Left ventricle myocardium inferior (tissue), 1 donor: ENCODE measurements around the gene MEX3A. TPM values are rescaled to one million over a fixed set of nuclear protein-coding genes. Genes with fewer than 3 reads are reported as not detected.

Experiments used
- DNase-seq: peaks from one replicate; pipeline ENCODE4 v3.0.0-alpha.2; 2020
- H3K27ac ChIP-seq: fragments of 200-600 bp; replicated peaks from 2 replicates; pipeline ENCODE4 v1.8.0; 2021
- H3K27me3 ChIP-seq: fragments of 200-600 bp; 2 replicates; pipeline ENCODE4 v1.8.0; 2021; ENCODE audit warnings: low read depth
- H3K36me3 ChIP-seq: fragments of 200-600 bp; 2 replicates; pipeline ENCODE4 v1.8.0; 2021
- H3K4me1 ChIP-seq: fragments of 200-600 bp; 2 replicates; pipeline ENCODE4 v1.8.0; 2021
- H3K4me3 ChIP-seq: fragments of 200-600 bp; 2 replicates; pipeline ENCODE4 v1.8.0; 2021; ENCODE audit warnings: mild to moderate bottlenecking, moderate library complexity
- H3K9me3 ChIP-seq: fragments of 200-600 bp; replicated peaks from 2 replicates; pipeline ENCODE4 v1.8.0; 2021
- intact Hi-C: fragments of 100-400 bp; cut with micrococcal nuclease; formaldehyde crosslinking; loops from one replicate; pipeline ENCODE4 v1.11.0; 2022
- total RNA-seq: library from RNA; stranded (reverse); fragmentation: NEBNext Ultra II Directional; extraction: Animal tissue kit (Norgen Biotek cat#: 25700); gene quantifications from one replicate; pipeline ENCODE4 v1.2.1, GENCODE V29; 2021
- TF ChIP-seq, protein P1 (sequence below): fragments of 200-600 bp; IDR thresholded peaks from 2 replicates; pipeline ENCODE4 v1.8.0; 2021; ENCODE audit warnings: antibody characterized with exemption, mild to moderate bottlenecking, borderline replicate concordance
- donor health status: DM: no; HTN: yes; CAD: no; lungs with severe emphysema.

MEX3A gene
- total RNA-seq, 1 donor from 2014 or later: 0.16 TPM

DNA sequence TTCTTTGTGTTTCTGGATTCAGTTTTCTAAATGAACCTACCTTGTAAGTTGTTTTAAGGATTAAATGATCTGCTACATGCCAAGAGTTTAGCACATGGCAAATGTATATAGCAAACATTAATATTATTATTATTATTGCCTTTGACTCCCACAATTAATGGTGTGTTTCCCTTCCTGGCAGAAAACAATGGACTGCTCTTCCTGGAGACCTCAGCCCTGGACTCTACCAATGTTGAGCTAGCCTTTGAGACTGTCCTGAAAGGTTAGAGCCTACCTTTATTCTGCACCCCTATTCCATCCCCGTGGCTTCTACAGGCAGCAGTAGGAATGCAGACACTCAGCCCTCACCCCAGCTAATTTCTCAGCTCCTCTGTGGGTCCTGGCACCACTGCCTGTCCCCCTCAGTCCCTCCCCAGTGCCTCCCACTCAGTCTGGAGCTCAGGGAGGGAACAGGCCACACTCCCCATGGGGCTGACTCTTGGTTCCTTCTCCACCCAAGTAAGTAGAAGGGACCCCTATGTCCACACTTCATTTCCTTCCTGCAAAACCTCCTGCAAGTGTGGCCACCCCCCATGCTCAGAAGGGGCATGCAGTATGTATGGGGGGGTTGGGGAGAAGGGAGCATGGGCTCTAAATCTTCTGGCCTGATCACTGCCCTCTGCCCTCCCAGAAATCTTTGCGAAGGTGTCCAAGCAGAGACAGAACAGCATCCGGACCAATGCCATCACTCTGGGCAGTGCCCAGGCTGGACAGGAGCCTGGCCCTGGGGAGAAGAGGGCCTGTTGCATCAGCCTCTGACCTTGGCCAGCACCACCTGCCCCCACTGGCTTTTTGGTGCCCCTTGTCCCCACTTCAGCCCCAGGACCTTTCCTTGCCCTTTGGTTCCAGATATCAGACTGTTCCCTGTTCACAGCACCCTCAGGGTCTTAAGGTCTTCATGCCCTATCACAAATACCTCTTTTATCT is 12.5 kb downstream of the MEX3A start:
- peaks cover 11% of the 10 kb centered on the region for H3K4me1 ChIP-seq

GRCh38 chr1:156067262-156067661 is 15.0 kb downstream of the MEX3A start:
- TF ChIP-seq, protein P1, sequence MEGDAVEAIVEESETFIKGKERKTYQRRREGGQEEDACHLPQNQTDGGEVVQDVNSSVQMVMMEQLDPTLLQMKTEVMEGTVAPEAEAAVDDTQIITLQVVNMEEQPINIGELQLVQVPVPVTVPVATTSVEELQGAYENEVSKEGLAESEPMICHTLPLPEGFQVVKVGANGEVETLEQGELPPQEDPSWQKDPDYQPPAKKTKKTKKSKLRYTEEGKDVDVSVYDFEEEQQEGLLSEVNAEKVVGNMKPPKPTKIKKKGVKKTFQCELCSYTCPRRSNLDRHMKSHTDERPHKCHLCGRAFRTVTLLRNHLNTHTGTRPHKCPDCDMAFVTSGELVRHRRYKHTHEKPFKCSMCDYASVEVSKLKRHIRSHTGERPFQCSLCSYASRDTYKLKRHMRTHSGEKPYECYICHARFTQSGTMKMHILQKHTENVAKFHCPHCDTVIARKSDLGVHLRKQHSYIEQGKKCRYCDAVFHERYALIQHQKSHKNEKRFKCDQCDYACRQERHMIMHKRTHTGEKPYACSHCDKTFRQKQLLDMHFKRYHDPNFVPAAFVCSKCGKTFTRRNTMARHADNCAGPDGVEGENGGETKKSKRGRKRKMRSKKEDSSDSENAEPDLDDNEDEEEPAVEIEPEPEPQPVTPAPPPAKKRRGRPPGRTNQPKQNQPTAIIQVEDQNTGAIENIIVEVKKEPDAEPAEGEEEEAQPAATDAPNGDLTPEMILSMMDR: no peak
- DNase-seq: no peak
- Histone ChIP-seq H3K27ac (no peak overlapping the region), H3K36me3 (no peaks in the 10 kb centered on the region), H3K4me3 (no peak overlapping the region), H3K9me3 (no peaks in the 10 kb centered on the region), H3K27me3 (no peaks in the 10 kb centered on the region), H3K4me1 (peaks cover 7% of the 10 kb centered on the region)
- intact Hi-C loops: no loop called here

More for the DNA sequence above, 12.5 kb downstream of the MEX3A start:
- H3K4me3 ChIP-seq: no peak overlapping the region
- no peaks in the 10 kb centered on the region for H3K36me3 ChIP-seq
- no peak for DNase-seq
- H3K27me3 ChIP-seq: no peaks in the 10 kb centered on the region
- intact Hi-C loops: no loop called here
- no peaks in the 10 kb centered on the region for H3K9me3 ChIP-seq
- no peak overlapping the region for H3K27ac ChIP-seq
- TF ChIP-seq, protein P1: no peak

GRCh38 chr1:156065871-156066270 is 16.4 kb downstream of the MEX3A start:
- peaks cover 7% of the 10 kb centered on the region for H3K4me1 ChIP-seq
- H3K27me3 ChIP-seq: no peaks in the 10 kb centered on the region
- no peak overlapping the region for H3K4me3 ChIP-seq
- no peaks in the 10 kb centered on the region for H3K9me3 ChIP-seq
- intact Hi-C loops: no loop called here
- TF ChIP-seq, protein P1: no peak
- no peak overlapping the region for H3K27ac ChIP-seq
- no peak for DNase-seq
- no peaks in the 10 kb centered on the region for H3K36me3 ChIP-seq

DNA sequence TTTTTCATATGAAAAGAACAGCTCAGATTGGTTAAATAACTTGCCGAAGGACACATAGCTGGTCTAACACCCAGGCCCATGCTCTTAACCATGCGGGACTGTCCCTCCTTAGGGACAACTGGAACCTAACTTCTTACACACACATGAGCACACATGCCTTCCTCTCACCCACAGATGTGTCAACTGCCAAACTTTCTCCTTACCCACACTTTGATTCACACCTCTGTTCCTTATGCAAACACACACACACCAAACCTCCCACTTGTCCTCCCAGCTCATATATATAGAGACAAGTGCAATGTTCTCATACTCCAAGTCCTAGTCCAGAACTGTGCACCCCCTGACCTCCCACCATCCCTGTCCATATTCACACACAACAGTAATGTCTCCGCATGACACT is 17.1 kb downstream of the MEX3A start:
- no peak for DNase-seq
- TF ChIP-seq, protein P1: no peak
- Histone ChIP-seq H3K4me3 (no peak overlapping the region), H3K27ac (no peak overlapping the region), H3K27me3 (no peaks in the 10 kb centered on the region), H3K9me3 (no peaks in the 10 kb centered on the region), H3K4me1 (peaks cover 6% of the 10 kb centered on the region), H3K36me3 (no peaks in the 10 kb centered on the region)
- intact Hi-C loops: no loop called here

- TF ChIP-seq, protein P1: no peak
- no peaks in the 10 kb centered on the region for H3K27me3 ChIP-seq
- no peak overlapping the region for H3K4me3 ChIP-seq
- no peak for DNase-seq
- H3K27ac ChIP-seq: no peak overlapping the region
- no peaks in the 10 kb centered on the region for H3K36me3 ChIP-seq
- intact Hi-C loops: no loop called here
- no peaks in the 10 kb centered on the region for H3K9me3 ChIP-seq
- H3K4me1 ChIP-seq: no peaks in the 10 kb centered on the region
These were observed 17.6 kb downstream of the MEX3A start for GRCh38 chr1:156064615-156065014.
